KMS-11 (cell line): Measurements from ENCODE around the gene SSTR3.

Experiments used
- H2AFZ ChIP-seq: fragments of 200-600 bp; sonication (generic); 2 replicates; pipeline ENCODE4 v1.6.1; 2016; ENCODE audit warnings: antibody characterized with exemption, mixed run types, low read depth
- H3K27ac ChIP-seq: fragments of 200-600 bp; sonication (generic); 2 replicates; pipeline ENCODE4 v1.6.1; 2016; ENCODE audit warnings: mild to moderate bottlenecking, mixed run types
- H3K27me3 ChIP-seq: fragments of 200-600 bp; sonication (generic); 2 replicates; pipeline ENCODE4 v1.6.1; 2017; ENCODE audit warnings: mild to moderate bottlenecking, low read depth, mixed run types, moderate library complexity; ENCODE audit not compliant: insufficient read depth
- H3K36me3 ChIP-seq: fragments of 200-600 bp; sonication (generic); 2 replicates; pipeline ENCODE4 v1.6.1; 2017; ENCODE audit warnings: mild to moderate bottlenecking, mixed run types; ENCODE audit not compliant: insufficient read depth
- H3K4me1 ChIP-seq: fragments of 200-600 bp; sonication (generic); 2 replicates; pipeline ENCODE4 v1.6.1; 2016; ENCODE audit warnings: mild to moderate bottlenecking, low read depth, mixed run types; ENCODE audit not compliant: poor library complexity, severe bottlenecking
- H3K4me2 ChIP-seq: fragments of 200-600 bp; sonication (generic); 2 replicates; pipeline ENCODE4 v1.7.0; 2016; ENCODE audit warnings: mild to moderate bottlenecking, mixed run types
- H3K4me3 ChIP-seq: fragments of 200-600 bp; sonication (generic); IDR thresholded peaks from 2 replicates; pipeline ENCODE4 v1.6.1; 2017; ENCODE audit warnings: low read depth, low read length, mixed read lengths; ENCODE audit not compliant: insufficient read depth
- H3K79me2 ChIP-seq: fragments of 200-600 bp; sonication (generic); 2 replicates; pipeline ENCODE4 v1.6.1; 2016; ENCODE audit warnings: low read depth, mixed run types; ENCODE audit not compliant: insufficient read depth
- H3K9ac ChIP-seq: fragments of 200-600 bp; sonication (generic); 2 replicates; pipeline ENCODE4 v1.6.1; 2016; ENCODE audit warnings: mild to moderate bottlenecking, mixed run types
- H4K20me1 ChIP-seq: fragments of 200-600 bp; sonication (generic); 2 replicates; pipeline ENCODE4 v1.6.1; 2016; ENCODE audit warnings: mild to moderate bottlenecking, mixed run types; ENCODE audit not compliant: insufficient read depth
- CTCF ChIP-seq: fragments of 200-600 bp; sonication (generic); conservative IDR thresholded peaks from 2 replicates; pipeline ENCODE4 v1.6.1; 2017; ENCODE audit warnings: low read depth, mild to moderate bottlenecking, antibody characterized with exemption, low read length, moderate library complexity, mixed read lengths

SSTR3 gene

GRCh38 chr22:37163575-37164504, 48.4 kb downstream of the SSTR3 start:
- no peak for TF ChIP-seq CTCF
- H3K4me3 ChIP-seq: no peak overlapping the region

GRCh38 chr22:37163096-37163489, 49.2 kb downstream of the SSTR3 start:
- no peaks in the 10 kb centered on the region for H4K20me1 ChIP-seq
- peak overlapping the region; percentile 54; the same call in 1 of the 2 replicates for H3K9ac ChIP-seq
- no peak for TF ChIP-seq CTCF
- peaks cover 70% of the 10 kb centered on the region for H3K4me1 ChIP-seq
- no peak overlapping the region for H3K4me3 ChIP-seq
- H3K27ac ChIP-seq: peak overlapping the region; percentile 93
- no peaks in the 10 kb centered on the region for H3K27me3 ChIP-seq
- H3K4me2 ChIP-seq: peak overlapping the region; percentile 96
- no peaks in the 10 kb centered on the region for H3K79me2 ChIP-seq
- no peaks in the 10 kb centered on the region for H3K36me3 ChIP-seq
- H2AFZ ChIP-seq: peak overlapping the region; percentile 54; the same call in 1 of the 2 replicates

More at GRCh38 chr22:37163575-37164504, 48.4 kb downstream of the SSTR3 start:
- peaks cover 73% of the 10 kb centered on the region for H3K4me1 ChIP-seq
- H3K27me3 ChIP-seq: no peaks in the 10 kb centered on the region
- peak overlapping the region; percentile 93 for H3K27ac ChIP-seq
- H3K4me2 ChIP-seq: peak overlapping the region; percentile 96
- no peaks in the 10 kb centered on the region for H3K36me3 ChIP-seq
- H3K79me2 ChIP-seq: no peaks in the 10 kb centered on the region
- H3K9ac ChIP-seq: peak overlapping the region; percentile 54; the same call in 1 of the 2 replicates
- peak overlapping the region; percentile 54; the same call in 1 of the 2 replicates for H2AFZ ChIP-seq
- H4K20me1 ChIP-seq: no peaks in the 10 kb centered on the region

- Histone ChIP-seq H3K4me3 (no peak overlapping the region), H3K36me3 (no peaks in the 10 kb centered on the region), H3K79me2 (no peaks in the 10 kb centered on the region), H3K4me1 (peaks cover 64% of the 10 kb centered on the region), H2AFZ (peak overlapping the region; percentile 54; the same call in 1 of the 2 replicates), H3K9ac (peak overlapping the region; percentile 54; the same call in 1 of the 2 replicates), H3K27me3 (no peaks in the 10 kb centered on the region), H3K4me2 (peak overlapping the region; percentile 96), H3K27ac (peak overlapping the region; percentile 93), H4K20me1 (no peaks in the 10 kb centered on the region)
- TF ChIP-seq CTCF: no peak; the same call in 1 of the 2 replicates
Measured at GRCh38 chr22:37162221-37163095, 49.8 kb downstream of the SSTR3 start.

GRCh38 chr22:37161443-37161842, 50.8 kb downstream of the SSTR3 start:
- no peak overlapping the region for H2AFZ ChIP-seq
- H4K20me1 ChIP-seq: no peaks in the 10 kb centered on the region
- no peaks in the 10 kb centered on the region for H3K36me3 ChIP-seq
- no peak; the same call in 1 of the 2 replicates for TF ChIP-seq CTCF
- H3K9ac ChIP-seq: no peak overlapping the region
- H3K4me2 ChIP-seq: peak overlapping the region; percentile 96
- peaks cover 53% of the 10 kb centered on the region for H3K4me1 ChIP-seq
- peak overlapping the region; percentile 93 for H3K27ac ChIP-seq
- no peaks in the 10 kb centered on the region for H3K27me3 ChIP-seq
- no peaks in the 10 kb centered on the region for H3K79me2 ChIP-seq
- H3K4me3 ChIP-seq: no peak overlapping the region
